Peyer's patch (tissue), 4 donors: ENCODE results near the gene NHSL2. TPM values are rescaled to one million over a fixed set of nuclear protein-coding genes. Genes with fewer than 3 reads are reported as not detected.

Source experiments
- DNase-seq, 3 donors: peaks; one replicate each; pipeline ENCODE4 v3.0.0-alpha.2; 2017 to 2019
- H3K27ac ChIP-seq, 4 donors: fragments of 200-600 bp; sonication (generic); one replicate each; pipeline ENCODE4 v1.5.1; 2016 to 2019
- H3K27me3 ChIP-seq, 2 donors: fragments of 200-600 bp; sonication (generic); one replicate each; pipeline ENCODE4 v1.5.1; 2019
- H3K36me3 ChIP-seq, 3 donors: fragments of 200-600 bp; sonication (generic); one replicate each; pipeline ENCODE4 v1.5.1; 2016 to 2019
- H3K4me1 ChIP-seq, 4 donors: fragments of 200-600 bp; sonication (generic); one replicate each; pipeline ENCODE4 v1.5.1; 2016 to 2019
- H3K4me3 ChIP-seq, 4 donors: fragments of 200-600 bp; sonication (generic); 1 replicate in 3 of 4; 2 replicates in 1 of 4; pipeline ENCODE4 v1.5.1; 2016 to 2019; ENCODE audit warnings: mild to moderate bottlenecking in 1 of 4
- H3K9me3 ChIP-seq, 4 donors: fragments of 200-600 bp; sonication (generic); one replicate each; pipeline ENCODE4 v1.5.1; 2016 to 2019; ENCODE audit warnings: mild to moderate bottlenecking in 1 of 4
- CTCF ChIP-seq, 6 experiments: fragments of 450-650 bp in 4 of 6; fragments of 200-600 bp in 2 of 6; sonication (generic) in 1 of 6; IDR thresholded peaks; one replicate each; pipeline ENCODE4 v1.5.1; 2017 to 2019; ENCODE audit warnings: antibody characterized with exemption in 6 of 6, mild to moderate bottlenecking in 3 of 6, moderate library complexity in 1 of 6
- POLR2A ChIP-seq, 2 donors: fragments of 450-650 bp; IDR thresholded peaks; one replicate each; pipeline ENCODE4 v1.5.1; 2017; ENCODE audit warnings: antibody characterized with exemption in 2 of 2, mild to moderate bottlenecking in 2 of 2, moderate library complexity in 2 of 2
- total RNA-seq, 4 donors: library from RNA; depleted of rRNA; stranded (reverse); fragments of >200 nt; gene quantifications; one replicate each; pipeline ENCODE4 v1.1.0, GENCODE V29; 2016

The NHSL2 gene
- total RNA-seq, 4 donors from 2014 or later = 0.53 to 2.9 (median 2.2) TPM

- no peaks in the 10 kb centered on the region for H3K9me3 ChIP-seq
- TF ChIP-seq CTCF (IDR thresholded peaks at IDR 0.05) (no peak), POLR2A (IDR thresholded peaks at IDR 0.05) (no peak)
- H3K27me3 ChIP-seq = no peaks in the 10 kb centered on the region
- DNase-seq = no peak
- H3K27ac ChIP-seq = no peak overlapping the region
- peaks cover 0 to 7% (median 0%) of the 10 kb centered on the region in 4 donors for H3K4me1 ChIP-seq
- H3K4me3 ChIP-seq = no peak overlapping the region
- H3K36me3 ChIP-seq = no peaks in the 10 kb centered on the region
Observed at GRCh38 chrX:72110051-72110875, 199.6 kb downstream of the NHSL2 start.

GRCh38 chrX:72110876-72111708 is 200.4 kb downstream of the NHSL2 start:
- DNase-seq = no peak
- no peaks in the 10 kb centered on the region for H3K9me3 ChIP-seq
- TF ChIP-seq CTCF (IDR thresholded peaks at IDR 0.05) = no peak
- TF ChIP-seq POLR2A (IDR thresholded peaks at IDR 0.05) = no peak
- H3K27ac ChIP-seq = no peak overlapping the region
- H3K36me3 ChIP-seq = no peaks in the 10 kb centered on the region
- H3K4me1 ChIP-seq = peaks cover 0 to 7% (median 0%) of the 10 kb centered on the region in 4 donors
- no peak overlapping the region for H3K4me3 ChIP-seq
- no peaks in the 10 kb centered on the region for H3K27me3 ChIP-seq

- H3K9me3 ChIP-seq = no peaks in the 10 kb centered on the region
- no peak for TF ChIP-seq POLR2A (IDR thresholded peaks at IDR 0.05)
- no peak for TF ChIP-seq CTCF (IDR thresholded peaks at IDR 0.05)
- peaks cover 0 to 7% (median 0%) of the 10 kb centered on the region in 4 donors for H3K4me1 ChIP-seq
- no peaks in the 10 kb centered on the region for H3K27me3 ChIP-seq
- no peak overlapping the region for H3K27ac ChIP-seq
- H3K4me3 ChIP-seq = no peak overlapping the region
- H3K36me3 ChIP-seq = no peaks in the 10 kb centered on the region
- no peak for DNase-seq
Observed at GRCh38 chrX:72113461-72113860, 202.8 kb downstream of the NHSL2 start.

- Histone ChIP-seq H3K9me3 (no peaks in the 10 kb centered on the region), H3K36me3 (no peaks in the 10 kb centered on the region), H3K4me1 (peaks cover 0 to 7% (median 0%) of the 10 kb centered on the region in 4 donors), H3K4me3 (no peak overlapping the region), H3K27ac (no peak overlapping the region), H3K27me3 (no peaks in the 10 kb centered on the region)
- TF ChIP-seq CTCF (IDR thresholded peaks at IDR 0.05) (no peak), POLR2A (IDR thresholded peaks at IDR 0.05) (no peak)
- DNase-seq = no peak
Observed at GRCh38 chrX:72114306-72114705, 203.7 kb downstream of the NHSL2 start.

- Histone ChIP-seq H3K4me1 (peaks cover 0 to 7% (median 0%) of the 10 kb centered on the region in 4 donors), H3K4me3 (no peak overlapping the region), H3K36me3 (no peaks in the 10 kb centered on the region), H3K27me3 (no peaks in the 10 kb centered on the region), H3K27ac (peak overlapping the region in 1 of 4 donors; percentile 17), H3K9me3 (no peaks in the 10 kb centered on the region)
- TF ChIP-seq POLR2A (IDR thresholded peaks at IDR 0.05) (no peak), CTCF (IDR thresholded peaks at IDR 0.05) (no peak)
- DNase-seq = no peak
Observed at GRCh38 chrX:72114807-72115206, 204.2 kb downstream of the NHSL2 start.
